ENCODE data around the gene RNF150.

DNA sequence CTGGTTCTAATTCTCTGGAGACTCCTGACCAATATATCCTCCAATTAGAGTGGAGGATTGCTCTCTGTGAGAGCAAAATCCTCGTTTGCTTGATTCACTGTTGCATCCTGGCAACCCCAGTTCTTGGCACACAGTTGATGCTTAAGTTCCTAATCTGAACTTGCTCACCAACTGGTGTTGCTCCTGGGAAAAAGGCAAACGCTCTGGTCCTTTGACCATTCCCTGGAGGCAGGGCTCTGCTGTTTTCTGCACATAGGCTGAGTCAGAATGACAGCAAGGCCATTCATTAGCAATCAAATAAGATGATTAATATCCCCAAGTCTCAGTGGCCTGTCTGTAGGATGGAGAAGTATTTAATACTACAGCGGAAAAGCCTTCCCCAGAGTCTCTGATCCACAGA lies 204.4 kb downstream of the RNF150 start:
- TF ChIP-seq CTCF (conservative IDR thresholded peaks at IDR 0.05; ENCODE audit: low read length), result no peak
- TF ChIP-seq EZH2phosphoT487 (IDR thresholded peaks at IDR 0.05; ENCODE audit: borderline replicate concordance), result no peak
